GM19395 (cell line): ENCODE data around the gene LSP1.
A peak's percentile ranks its signal among the peaks of the same experiment; 100 is the strongest.
"Not testable (repeated sequence)": the region's sequence is repeated elsewhere in the genome, so short reads cannot be mapped to it uniquely, and the experiment has no call there.

Source experiments
- ATAC-seq: cut with Tn5 transposase; IDR thresholded peaks from one replicate; pipeline ENCODE4 v1.9.1; 2021; ENCODE audit warnings: mild to moderate bottlenecking, moderate library complexity; ENCODE audit not compliant: unreplicated experiment

Gene LSP1

GRCh38 chr11:1875093-1875850 lies 22.4 kb downstream of the LSP1 start:
- ATAC-seq, result no peak

GRCh38 chr11:1875851-1876301 lies 23.0 kb downstream of the LSP1 start:
- ATAC-seq, result not testable (repeated sequence)

- no peak for ATAC-seq
These were observed 23.6 kb downstream of the LSP1 start for GRCh38 chr11:1876361-1877063.

- ATAC-seq, result no peak
These were observed 24.6 kb downstream of the LSP1 start for GRCh38 chr11:1877211-1878136.

- no peak for ATAC-seq
These were observed 25.5 kb downstream of the LSP1 start for GRCh38 chr11:1878137-1879031.

- ATAC-seq, result no peak
These were observed 26.6 kb downstream of the LSP1 start for GRCh38 chr11:1879342-1879940.

- no peak for ATAC-seq
These were observed 27.2 kb downstream of the LSP1 start for GRCh38 chr11:1879941-1880720.

GRCh38 chr11:1880746-1881441 lies 28.0 kb downstream of the LSP1 start:
- no peak for ATAC-seq

GRCh38 chr11:1881442-1882264 lies 28.8 kb downstream of the LSP1 start:
- no peak for ATAC-seq

GRCh38 chr11:1882265-1883238 lies 29.7 kb downstream of the LSP1 start:
- peak; percentile 52 for ATAC-seq

GRCh38 chr11:1883346-1884302 lies 30.7 kb downstream of the LSP1 start:
- ATAC-seq, result no peak

GRCh38 chr11:1884303-1884700 lies 31.4 kb downstream of the LSP1 start:
- no peak for ATAC-seq

- not testable (repeated sequence) for ATAC-seq
These were observed 33.7 kb downstream of the LSP1 start for GRCh38 chr11:1886551-1886950.

- ATAC-seq, result no peak
These were observed 34.8 kb downstream of the LSP1 start for GRCh38 chr11:1887451-1888346.
